Right lung (tissue), 5 donors: Measurements from ENCODE around the gene AGPAT4. TPM values are rescaled to one million over a fixed set of nuclear protein-coding genes. Genes with fewer than 3 reads are reported as not detected.
"Not testable (repeated sequence)": the region's sequence is repeated elsewhere in the genome, so short reads cannot be mapped to it uniquely, and the experiment has no call there.

Experiments used
- DNase-seq, 2 donors: peaks; one replicate each; pipeline ENCODE4 v3.0.0-alpha.2; 2013
- polyA plus RNA-seq, 5 donors: library from polyadenylated mRNA; unstranded; fragments of 120-200 nt; gene quantifications; one replicate each; pipeline versions ENCODE4 v1.2.1 to v1.2.3, GENCODE V29; 2013; ENCODE audit warnings: inconsistent platforms in 1 of 5, low replicate concordance in 1 of 5; ENCODE audit not compliant: insufficient read length in 5 of 5, insufficient read depth in 1 of 5

AGPAT4 gene
- polyA plus RNA-seq, 5 donors = 11.6 to 19.5 (median 15.1) TPM

GRCh38 chr6:161204866-161205557 is 68.8 kb downstream of the AGPAT4 start:
- no peak for DNase-seq

- DNase-seq = no peak
These were observed 73.1 kb downstream of the AGPAT4 start for GRCh38 chr6:161200610-161201370.

- no peak for DNase-seq
These were observed 74.0 kb downstream of the AGPAT4 start for GRCh38 chr6:161199850-161200249.

- no peak for DNase-seq
These were observed 74.9 kb downstream of the AGPAT4 start for GRCh38 chr6:161198783-161199460.

DNA sequence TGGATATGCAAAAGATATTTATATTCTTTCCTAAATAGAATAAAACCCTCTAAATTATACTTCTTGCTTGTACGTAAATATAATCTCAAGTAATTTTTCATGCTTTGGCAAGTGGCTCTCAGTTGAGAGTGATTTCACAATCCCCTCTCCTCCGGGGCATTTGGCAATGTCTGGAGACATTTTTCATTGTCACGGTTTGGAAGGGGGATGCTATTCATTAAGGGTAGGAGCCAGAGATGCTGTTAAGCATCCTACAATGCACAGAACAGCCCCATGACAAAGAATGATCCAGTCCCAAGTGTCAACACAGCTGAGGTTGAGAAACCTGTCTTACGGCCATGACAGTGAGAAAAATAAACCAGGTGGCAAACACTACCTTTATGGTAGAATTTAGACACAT is 75.7 kb downstream of the AGPAT4 start:
- peak in 1 of 2 donors; percentile 6 for DNase-seq

GRCh38 chr6:161195386-161195785 is 78.5 kb downstream of the AGPAT4 start:
- DNase-seq = no peak

- DNase-seq = no peak
These were observed 79.5 kb downstream of the AGPAT4 start for GRCh38 chr6:161194374-161194773.

DNA sequence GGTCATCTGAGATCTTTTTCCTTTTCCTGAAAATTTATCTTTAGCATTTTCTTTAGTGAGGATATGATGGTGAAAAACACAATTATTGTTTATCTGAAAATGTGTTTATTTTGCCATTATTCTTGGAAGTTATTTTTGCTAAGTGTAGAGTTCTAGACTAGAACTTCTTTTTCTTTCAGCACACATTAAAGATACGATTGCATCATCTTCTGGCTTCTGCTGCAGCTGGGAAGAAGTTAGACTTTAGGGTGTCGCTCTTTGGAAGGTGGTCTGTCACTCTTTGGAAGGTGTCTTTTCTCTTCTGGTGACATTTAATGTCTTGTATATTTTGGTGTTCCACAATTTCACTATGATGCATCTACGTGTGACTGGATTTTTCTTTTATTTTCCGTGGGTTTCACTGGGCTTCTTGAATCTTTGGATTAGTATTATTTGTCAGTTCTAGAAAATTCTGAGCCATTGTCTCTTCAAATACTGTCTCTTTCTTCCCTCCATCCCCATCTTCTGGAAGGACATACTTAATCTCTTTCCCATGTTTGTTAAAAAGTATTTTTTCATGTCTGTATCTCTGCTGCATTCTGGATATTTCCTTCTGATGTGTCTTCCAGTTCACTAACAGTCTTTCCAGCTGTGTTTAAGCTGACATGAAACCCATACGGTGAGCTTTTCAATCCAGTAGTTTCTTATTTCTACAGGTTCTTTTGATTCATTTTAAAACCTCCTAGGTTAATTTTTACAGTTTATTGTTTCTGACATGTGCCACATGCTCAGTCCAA is 81.0 kb downstream of the AGPAT4 start:
- no peak for DNase-seq

DNA sequence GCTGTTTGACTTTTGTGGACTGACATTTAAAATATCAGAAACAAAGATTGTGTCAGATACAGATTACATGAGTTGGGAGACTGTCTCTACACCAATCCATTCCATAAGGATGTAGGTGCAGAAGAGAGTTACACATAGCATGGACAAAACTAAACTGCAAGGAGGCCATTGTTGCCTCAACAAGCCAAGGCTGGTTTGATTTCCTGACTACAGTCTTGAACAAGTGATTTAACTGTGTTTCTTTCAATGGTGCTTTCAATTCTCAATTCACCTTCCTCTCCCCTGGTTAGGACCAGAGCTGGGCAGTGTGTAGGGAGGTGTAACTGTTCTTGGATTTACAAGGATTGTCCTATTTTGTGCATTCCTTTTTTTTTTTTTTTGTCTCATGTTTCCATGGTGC is 82.2 kb downstream of the AGPAT4 start:
- DNase-seq = no peak

DNA sequence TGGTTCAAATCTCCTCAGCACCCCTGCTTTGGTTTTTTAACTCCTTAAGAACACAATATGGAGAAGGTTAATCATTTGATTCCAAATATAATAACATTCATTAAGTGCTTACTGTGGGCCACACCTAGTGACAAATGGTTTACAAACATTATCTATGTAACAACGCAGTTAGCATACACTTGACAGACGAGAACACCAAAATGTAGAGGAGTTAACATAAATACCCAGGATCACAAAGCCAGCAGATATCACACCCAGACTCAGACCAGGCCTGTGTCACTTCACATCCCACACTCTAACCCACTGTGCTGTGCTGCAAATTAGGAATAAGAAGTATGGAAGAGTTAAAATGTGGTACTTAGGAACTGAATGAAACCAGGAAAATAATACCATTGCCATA is 82.9 kb downstream of the AGPAT4 start:
- DNase-seq = no peak

DNA sequence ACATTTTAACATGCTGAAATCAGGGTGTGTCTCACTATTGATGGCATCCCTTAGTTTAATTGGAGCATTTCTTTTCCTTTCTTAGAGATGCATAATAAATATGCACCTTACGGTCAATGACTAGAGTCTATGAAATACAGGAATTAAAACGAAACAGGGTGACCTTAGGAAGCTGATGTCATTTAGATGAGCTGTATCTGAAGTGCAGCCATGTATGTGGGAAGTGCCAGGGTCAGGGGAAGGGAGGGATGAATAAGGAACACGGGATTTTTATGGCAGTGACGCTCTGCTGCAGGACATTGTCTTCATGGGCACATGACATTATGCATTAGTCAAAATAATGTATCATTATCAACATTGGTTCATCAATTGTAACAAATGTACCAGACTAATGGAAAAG is 84.0 kb downstream of the AGPAT4 start:
- DNase-seq = no peak

DNA sequence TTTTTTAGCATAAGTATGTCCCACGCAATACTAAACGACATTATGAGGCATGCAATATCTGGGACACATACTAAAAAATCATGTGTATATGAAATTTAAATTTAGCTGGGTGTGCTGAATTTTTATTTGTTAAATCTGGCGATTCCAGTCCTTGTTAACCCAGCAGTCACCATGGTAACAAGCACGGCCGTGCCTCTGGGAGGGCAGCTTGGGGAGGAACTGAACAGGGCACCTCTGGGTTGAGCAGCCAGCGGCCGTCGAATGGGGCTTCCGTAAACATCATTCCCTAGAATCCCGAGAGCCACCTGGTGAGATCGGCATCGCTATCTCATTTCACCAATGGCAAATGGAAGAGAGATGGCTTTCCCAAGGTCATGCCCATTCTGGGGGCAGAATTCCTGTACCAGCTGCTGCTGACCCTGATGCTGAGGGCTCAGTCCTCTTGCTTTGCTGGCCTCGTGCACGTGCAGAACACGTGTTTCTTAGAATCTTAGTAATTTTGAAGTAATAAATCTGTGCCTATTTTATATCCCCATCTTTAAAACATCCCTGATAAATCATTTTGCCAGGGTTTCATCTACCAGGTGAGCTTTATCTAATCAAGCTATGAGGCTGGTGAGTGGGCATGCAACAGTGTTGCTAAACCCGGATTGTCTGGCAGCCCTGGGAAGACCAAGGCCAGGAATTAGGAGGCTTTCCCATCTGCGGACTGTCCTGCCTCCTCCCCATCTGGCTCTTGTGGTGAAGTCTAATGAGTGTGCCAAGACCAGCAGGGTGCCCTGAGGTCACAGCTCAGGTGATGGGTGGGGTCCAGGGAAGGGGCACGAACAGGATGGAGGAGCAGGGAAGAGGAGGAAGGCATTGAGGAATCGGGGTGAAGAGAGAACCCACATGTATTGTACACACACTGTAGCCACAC is 85.1 kb downstream of the AGPAT4 start:
- DNase-seq = no peak

DNA sequence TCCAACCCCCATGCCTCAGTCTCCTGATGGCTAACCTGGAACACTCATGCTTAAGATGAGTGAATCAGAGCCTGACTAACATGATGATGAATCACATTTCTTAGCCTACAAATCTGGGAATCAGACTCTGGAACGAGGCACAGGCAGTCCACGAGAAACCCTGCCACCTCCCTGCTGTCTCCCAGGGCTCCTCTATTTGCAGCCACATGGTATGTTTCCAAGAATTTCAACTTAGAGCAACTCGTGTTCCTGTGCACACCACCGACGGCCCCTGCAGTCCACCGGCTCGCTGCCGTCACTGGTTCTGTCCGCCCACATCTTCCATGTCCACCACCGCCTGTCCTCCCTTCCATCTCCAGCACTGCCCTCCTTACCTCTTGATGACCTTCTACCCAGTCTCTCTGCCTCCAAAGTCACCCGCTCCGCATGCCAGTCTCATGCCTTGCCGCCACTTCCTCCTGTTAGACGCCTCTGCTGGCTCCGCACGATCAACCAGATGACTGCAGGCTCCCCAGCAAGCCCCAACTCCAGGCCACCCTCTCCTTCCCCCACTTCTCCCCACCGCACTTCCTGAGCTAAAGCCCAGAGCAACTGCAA is 87.6 kb downstream of the AGPAT4 start:
- DNase-seq = no peak

GRCh38 chr6:161181121-161181520 is 92.7 kb downstream of the AGPAT4 start:
- DNase-seq = no peak

DNA sequence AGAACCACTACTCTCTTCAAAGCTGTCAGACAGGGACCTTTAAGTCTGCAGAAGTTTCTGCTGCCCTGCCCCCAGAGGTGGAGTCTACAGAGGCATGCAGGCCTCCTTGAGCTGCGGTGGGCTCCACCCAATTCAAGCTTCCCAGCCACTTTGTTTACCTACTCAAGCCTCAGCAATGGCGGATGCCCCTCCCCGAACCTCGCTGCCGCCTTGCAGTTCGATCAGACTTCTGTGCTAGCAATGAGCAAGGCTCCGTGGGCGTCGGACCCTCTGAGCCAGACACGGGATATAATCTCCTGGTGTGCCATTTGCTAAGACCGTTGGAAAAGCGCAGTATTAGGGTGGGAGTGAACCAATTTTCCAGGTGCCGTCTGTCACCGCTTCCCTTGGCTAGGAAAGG is 95.7 kb downstream of the AGPAT4 start:
- DNase-seq = not testable (repeated sequence)

DNA sequence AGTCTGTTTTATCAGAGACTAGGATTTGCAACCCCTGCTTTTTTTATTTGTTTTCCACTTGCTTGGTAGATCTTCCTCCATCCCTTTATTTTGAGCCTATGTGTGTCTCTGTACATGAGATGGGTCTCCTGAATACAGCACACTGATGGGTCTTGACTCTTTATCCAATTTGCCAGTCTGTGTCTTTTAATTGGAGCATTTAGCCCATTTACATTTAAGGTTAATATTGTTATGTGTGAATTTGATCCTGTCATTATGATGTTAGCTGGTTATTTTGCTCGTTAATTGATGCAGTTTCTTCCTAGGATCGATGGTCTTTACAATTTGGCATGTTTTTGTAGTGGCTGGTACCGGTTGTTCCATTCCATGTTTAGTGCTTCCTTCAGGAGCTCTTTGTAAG is 97.4 kb downstream of the AGPAT4 start:
- DNase-seq = not testable (repeated sequence)

- not testable (repeated sequence) for DNase-seq
These were observed 101.1 kb downstream of the AGPAT4 start for GRCh38 chr6:161172769-161173168.

GRCh38 chr6:161171207-161171606 is 102.7 kb downstream of the AGPAT4 start:
- no peak for DNase-seq

DNA sequence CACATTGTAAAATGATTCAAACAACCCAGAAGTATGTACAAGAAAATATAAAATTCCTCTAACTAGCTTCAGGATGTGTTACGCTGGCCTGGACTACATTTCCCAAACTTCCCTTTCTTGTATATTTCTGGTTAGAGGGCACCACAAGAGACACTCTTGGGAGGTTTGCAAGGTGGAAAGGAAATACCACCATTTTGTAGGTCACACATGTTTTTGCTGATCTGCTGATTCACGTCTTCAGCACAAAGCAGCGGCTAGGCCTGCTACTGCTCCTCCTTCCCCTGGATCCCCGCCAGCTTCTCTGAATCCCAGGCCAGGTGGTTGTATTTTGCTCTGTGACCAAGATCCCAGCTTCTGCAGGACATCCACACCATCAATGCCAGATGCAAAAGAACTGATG is 104.2 kb downstream of the AGPAT4 start:
- DNase-seq = no peak

- no peak for DNase-seq
These were observed 104.8 kb downstream of the AGPAT4 start for GRCh38 chr6:161169035-161169434.
